ENCODE measurements around the gene GRIA3.
"Not testable (repeated sequence)": the region's sequence is repeated elsewhere in the genome, so short reads cannot be mapped to it uniquely, and the experiment has no call there.

Gene GRIA3

DNA sequence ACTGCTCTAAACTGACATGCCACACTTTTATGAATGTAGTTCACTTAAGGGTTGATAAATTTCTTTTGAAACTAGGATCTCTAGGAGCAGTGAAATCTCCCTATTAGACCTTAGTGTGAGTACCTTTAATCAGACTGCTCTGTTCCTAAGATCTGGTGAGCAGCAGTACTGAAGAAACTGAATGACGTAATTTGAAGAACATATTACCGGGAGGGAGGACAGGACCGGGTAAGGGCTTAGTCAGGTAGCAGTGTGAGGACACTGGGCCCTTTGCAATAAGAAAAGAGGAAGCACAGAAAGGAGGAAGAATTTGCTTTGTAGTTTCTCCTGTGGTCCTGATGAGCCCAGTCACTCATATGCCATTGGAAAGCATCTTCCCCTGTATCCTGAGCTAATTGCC, 293.6 kb downstream of the GRIA3 start:
- DNase-seq = no peak

DNA sequence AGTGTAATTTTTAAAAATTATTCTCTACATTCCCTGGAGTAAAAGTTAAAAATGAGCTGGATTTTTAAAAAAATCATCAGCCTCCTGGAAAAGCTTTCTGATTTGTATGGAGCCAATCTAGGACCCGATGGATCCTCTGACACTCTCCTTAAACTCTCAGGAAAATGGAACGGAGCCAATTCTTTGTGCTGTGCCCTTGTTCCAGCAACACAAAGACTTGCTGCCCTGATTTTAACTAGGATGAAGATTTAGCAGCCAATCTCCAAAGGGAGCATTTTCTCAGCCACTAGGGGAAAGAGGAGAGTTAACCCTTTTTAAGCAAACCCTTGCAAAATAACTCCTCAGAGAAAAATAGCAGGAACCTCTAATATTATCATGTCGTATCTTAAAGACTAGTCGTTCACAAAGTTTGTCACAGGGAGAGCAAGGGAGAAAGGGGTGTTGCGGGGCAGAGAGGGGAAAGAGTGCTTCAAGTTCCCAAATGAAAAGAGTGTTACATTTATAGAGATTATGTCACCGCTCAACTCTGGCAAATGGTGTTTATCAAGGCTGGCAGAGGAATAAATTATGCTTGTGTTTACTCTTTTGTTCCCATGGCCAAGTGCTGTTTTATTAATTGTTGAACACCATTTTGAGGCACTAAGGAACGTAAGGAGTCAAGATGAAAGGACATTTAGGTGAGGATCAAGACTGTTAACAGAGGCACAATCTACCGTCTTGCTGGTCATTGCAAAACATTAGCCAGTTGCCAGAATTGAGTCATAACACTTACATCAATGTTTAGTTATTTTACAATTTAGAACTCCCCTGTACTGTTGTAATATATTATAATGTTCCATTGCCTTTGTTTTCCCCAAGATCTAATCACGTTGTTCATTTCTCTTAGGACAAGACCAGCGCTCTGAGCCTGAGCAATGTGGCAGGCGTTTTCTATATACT, 298.1 kb downstream of the GRIA3 start:
- no peak for DNase-seq

GRCh38 chrX:123486297-123486696, 302.2 kb downstream of the GRIA3 start:
- DNase-seq = no peak

- DNase-seq = no peak
Observed at GRCh38 chrX:123487236-123487635, 303.2 kb downstream of the GRIA3 start.

DNA sequence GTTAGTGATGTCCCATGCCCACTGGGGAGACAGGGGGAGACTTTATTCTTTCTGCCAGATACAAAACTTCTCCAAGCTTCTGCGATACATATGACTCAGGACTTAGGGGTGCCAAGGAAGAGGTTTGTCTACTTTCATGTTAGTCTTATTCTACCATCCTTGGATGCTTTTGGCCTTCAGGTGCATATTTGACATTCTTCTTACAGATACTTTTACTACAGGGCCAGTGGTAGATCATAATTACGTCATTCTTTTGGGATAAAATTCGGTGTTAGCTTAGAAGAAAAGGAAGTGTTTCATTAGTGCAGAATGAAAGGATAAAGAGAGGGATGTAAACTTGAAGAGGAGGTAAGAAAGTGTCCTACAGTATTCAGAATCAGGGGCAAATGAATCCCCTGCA, 303.6 kb downstream of the GRIA3 start:
- DNase-seq = no peak

GRCh38 chrX:123489011-123489410, 304.9 kb downstream of the GRIA3 start:
- no peak for DNase-seq

DNA sequence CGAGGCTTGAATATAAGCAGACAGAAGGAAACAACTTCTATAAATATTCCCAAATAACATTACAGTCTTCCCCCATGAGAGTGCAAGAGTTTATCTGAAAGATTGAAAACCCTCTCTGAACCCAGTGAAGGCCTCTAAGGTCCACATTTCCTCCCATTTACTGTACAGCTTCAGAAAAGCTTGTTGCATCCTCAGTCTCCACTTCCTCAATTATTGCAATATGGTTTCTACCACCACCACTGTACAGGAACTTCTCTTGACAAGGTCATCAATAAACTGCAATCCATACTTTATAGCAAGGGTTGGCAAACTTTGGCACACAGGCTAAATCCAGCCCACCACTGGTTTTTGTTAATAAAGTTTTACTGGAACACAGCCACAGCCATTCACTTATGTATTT, 309.8 kb downstream of the GRIA3 start:
- DNase-seq = no peak

DNA sequence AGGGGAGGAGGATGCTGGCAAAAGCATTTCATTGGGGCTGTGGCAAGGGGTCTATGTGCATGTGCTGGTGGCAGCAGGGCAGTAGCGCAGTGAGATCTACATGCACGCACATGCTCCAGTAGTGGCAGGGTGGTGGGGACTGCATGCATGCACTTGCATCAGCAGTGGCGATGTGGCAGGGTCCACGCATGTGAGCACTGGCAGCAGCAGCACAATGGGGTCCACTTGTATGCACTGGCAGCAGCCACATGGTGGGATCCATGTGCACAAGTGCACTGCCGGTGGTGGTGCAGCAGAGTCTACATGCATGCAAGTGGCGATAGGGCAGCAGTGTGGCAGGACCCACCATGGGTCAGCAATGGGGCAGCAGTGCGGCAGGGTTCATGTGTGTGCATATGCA, 315.7 kb downstream of the GRIA3 start:
- DNase-seq = no peak

DNA sequence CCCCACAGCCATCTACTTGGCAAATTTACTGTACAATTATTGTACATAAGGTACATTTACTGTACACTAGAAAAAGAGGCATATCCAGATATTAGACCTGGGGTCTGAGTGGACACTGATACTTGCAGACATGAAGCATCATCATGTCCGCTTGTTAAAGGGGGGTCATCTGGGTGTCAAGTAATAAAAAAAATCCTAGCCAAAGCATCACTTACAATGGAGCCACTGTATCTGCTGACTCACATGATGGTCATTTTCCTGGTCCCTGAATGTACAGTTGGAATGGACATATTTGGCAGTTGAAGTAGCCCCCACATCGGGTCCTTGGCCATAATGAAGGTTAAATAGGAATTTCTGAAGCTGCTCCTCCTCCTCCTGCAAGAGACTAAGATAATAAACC, 320.0 kb downstream of the GRIA3 start:
- DNase-seq = no peak

DNA sequence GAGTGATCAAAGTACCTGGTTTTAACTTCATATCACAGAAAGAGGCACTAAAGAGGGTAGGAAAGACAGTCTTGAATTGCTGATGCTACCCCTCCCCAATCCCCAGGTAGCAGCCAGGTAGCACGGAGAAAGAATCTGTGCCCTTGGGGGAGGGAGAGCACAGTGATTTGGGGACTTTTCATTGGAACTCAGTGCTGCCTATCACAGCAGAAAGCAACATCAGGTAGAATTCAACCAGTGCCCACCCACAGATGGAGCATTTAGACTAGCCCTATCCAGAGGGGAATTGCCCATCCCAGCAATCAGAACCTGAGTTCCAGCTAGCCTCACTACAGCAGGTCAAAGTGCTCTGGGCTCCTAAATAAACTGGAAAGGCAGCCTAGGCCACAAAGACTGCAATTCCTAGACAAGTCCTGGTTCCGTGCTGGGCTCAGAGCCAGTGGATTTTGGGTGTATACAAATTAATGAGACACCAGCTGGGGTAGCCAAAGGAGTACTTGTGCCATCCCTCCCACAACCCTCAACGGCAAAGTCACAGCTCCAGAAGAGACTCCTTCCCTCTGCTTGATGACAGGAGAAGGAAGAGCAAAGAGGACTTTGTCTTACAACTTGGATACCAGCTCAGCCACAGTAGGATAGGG, 320.7 kb downstream of the GRIA3 start:
- no peak for DNase-seq

- no peak for DNase-seq
Observed at GRCh38 chrX:123513585-123514278, 329.7 kb downstream of the GRIA3 start.

GRCh38 chrX:123514279-123514640, 330.2 kb downstream of the GRIA3 start:
- DNase-seq = not testable (repeated sequence)

GRCh38 chrX:123518791-123519190, 334.7 kb downstream of the GRIA3 start:
- DNase-seq = no peak

DNA sequence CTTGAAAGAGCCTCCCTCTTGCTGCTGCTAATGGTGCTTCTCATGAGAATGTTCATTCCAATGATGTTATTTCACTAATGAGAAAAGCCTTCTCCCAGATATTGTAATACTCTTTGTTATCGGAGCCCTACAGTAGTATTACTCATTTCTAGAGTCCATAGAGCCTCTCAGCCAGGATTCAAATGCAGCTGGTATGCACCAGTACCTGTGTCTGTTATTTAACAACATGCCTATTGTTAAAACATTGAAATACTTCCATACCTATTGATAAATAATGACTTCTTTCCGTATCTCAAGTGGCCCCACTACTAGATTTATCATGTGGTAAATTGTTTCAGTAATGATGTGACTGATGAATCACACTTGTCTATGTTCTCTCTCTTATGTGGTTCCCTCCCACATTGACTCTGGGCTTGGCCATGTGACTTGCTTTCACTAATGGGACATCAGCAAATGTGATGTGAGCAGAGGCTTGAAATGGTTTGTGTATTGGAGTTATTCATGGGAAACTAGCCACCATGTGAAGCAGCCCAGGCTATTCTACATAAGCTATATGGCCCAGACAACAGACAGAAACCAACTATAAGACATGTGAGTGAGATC, 341.1 kb downstream of the GRIA3 start:
- no peak for DNase-seq

DNA sequence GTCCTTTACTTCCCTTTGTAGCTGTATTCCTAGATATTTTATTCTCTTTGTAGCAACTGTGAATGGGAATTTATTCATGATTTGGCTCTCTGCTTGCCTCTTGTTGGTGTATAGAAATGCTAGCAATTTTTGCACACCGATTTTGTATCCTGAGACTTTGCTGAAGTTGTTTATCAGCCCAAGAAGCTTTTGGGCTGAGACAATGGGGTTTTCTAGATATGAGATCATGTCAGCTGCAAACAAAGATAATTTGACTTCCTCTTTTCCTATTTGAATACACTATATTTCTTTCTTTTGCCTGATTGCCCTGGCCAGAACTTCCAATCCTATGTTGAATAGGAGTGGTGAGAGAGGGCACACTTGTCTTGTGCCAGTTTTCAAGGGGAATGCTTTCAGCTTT, 346.6 kb downstream of the GRIA3 start:
- DNase-seq = not testable (repeated sequence)
